ENCODE data around the gene KLRC1. TPM values are rescaled to one million over a fixed set of nuclear protein-coding genes. Genes with fewer than 3 reads are reported as not detected.

Gene KLRC1
- total and polyA plus RNA-seq, 2 of the 8 experiments (the other 6 are each of a cell fraction or from before 2014, with no cell fraction given) = not detected

GRCh38 chr12:10397296-10397695 lies 55.9 kb downstream of the KLRC1 start:
- H4K5ac ChIP-seq (ENCODE audit: insufficient read length, low read depth, low read length) = no peak overlapping the region
- no peak overlapping the region for H2AK5ac ChIP-seq (ENCODE audit: low read depth, low read length)
- no peak overlapping the region for H3K9ac ChIP-seq (replicated peaks in 1 of 4; ENCODE audit: extremely low read depth in 1 of 4, low read depth in 3 of 4, low read length in 3 of 4)
- WGBS, 2 experiments (ENCODE audit: extremely low coverage in 1 of 2, insufficient coverage in 1 of 2, insufficient read length in 1 of 2, insufficient replicate concordance in 2 of 2, low coverage in 1 of 2, low lambda C conversion rate in 2 of 2, missing lambda C conversion rate in 1 of 2) = 90% methylated on average over 2 of the region's 2 CpGs; no CpG with 5 or more reads in 1 of the 2 experiments
- no peak overlapping the region for H4K8ac ChIP-seq (ENCODE audit: extremely low read depth, insufficient read depth, low read length)
- H4K91ac ChIP-seq (replicated peaks; ENCODE audit: insufficient read length, low read length) = no peak overlapping the region
- H3K23me2 ChIP-seq (ENCODE audit: low read depth, low read length) = no peaks in the 10 kb centered on the region
- H3K4me1 ChIP-seq (replicated peaks in 1 of 4; ENCODE audit: control insufficient read depth in 3 of 4, insufficient read depth in 4 of 4, low read length in 3 of 4) = no peaks in the 10 kb centered on the region
- peaks cover 0 to 1% (median 0%) of the 10 kb centered on the region in 4 experiments; a peak in 1 of 7 replicates for H3K27me3 ChIP-seq (replicated peaks in 1 of 4; ENCODE audit: control insufficient read depth in 3 of 4, extremely low read depth in 1 of 4, insufficient read depth in 3 of 4, low read length in 3 of 4)
- H3K79me2 ChIP-seq (ENCODE audit: control insufficient read depth in 1 of 2, insufficient read depth in 2 of 2, low read length in 2 of 2) = no peaks in the 10 kb centered on the region
- H2BK15ac ChIP-seq (ENCODE audit: low read length) = no peak overlapping the region
- H3K23ac ChIP-seq (ENCODE audit: insufficient read length) = no peak overlapping the region
- no peaks in the 10 kb centered on the region for H3K9me3 ChIP-seq (ENCODE audit: insufficient read depth in 2 of 2, low read depth in 1 of 2, low read length in 1 of 2)
- no peaks in the 10 kb centered on the region for H4K20me1 ChIP-seq (replicated peaks in 1 of 2; ENCODE audit: control insufficient read depth in 1 of 2, insufficient read depth in 2 of 2, low read length in 2 of 2)
- H3K36me3 ChIP-seq (ENCODE audit: control insufficient read depth in 2 of 4, insufficient read depth in 4 of 4, low read length in 3 of 4) = no peaks in the 10 kb centered on the region
- H2BK120ac ChIP-seq (replicated peaks; ENCODE audit: low read depth, low read length) = no peak overlapping the region
- no peaks in the 10 kb centered on the region for H3K79me1 ChIP-seq (ENCODE audit: low read depth, low read length)
- H2BK5ac ChIP-seq (ENCODE audit: low read depth, low read length) = no peak overlapping the region
- no peak overlapping the region; the same call in 1 of the 2 replicates for H2AFZ ChIP-seq (ENCODE audit: low read length)
- no peak for FAIRE-seq
- no peak overlapping the region for H3K14ac ChIP-seq (ENCODE audit: insufficient read length)
- CTCF ChIA-PET (ENCODE audit: partially characterized antibody) = interaction anchor here (0.8 kb wide), 1 partner anchor 11 kb away, joined by 3 read pairs; no protein-coding TSS in a partner anchor
- H3K4me3 ChIP-seq (ENCODE audit: extremely low read depth in 1 of 4, insufficient read depth in 2 of 4, low read depth in 3 of 4, low read length in 4 of 4) = no peak overlapping the region
- H2BK12ac ChIP-seq (ENCODE audit: low read depth, low read length) = no peak overlapping the region
- no peak overlapping the region for H3K4ac ChIP-seq (replicated peaks; ENCODE audit: insufficient read length, low read depth, low read length)
- H2BK20ac ChIP-seq (ENCODE audit: low read length) = no peak overlapping the region
- TF ChIP-seq RAD21 (IDR thresholded peaks at IDR 0.05 in 1 of 2, conservative IDR thresholded peaks at IDR 0.05 in 1 of 2; ENCODE audit: low read depth in 2 of 2, low read length in 2 of 2) = no peak
- TF ChIP-seq TCF12 (IDR thresholded peaks at IDR 0.05; ENCODE audit: low read depth, low read length) = no peak
- no peak for TF ChIP-seq SP1 (IDR thresholded peaks at IDR 0.05; ENCODE audit: low read depth, low read length)
- no peak for TF ChIP-seq BCL11A (IDR thresholded peaks at IDR 0.05; ENCODE audit: low read depth in 2 of 2, low read length in 2 of 2)
- TF ChIP-seq MAX (IDR thresholded peaks at IDR 0.05) = no peak
- no peak for TF ChIP-seq TBP (IDR thresholded peaks at IDR 0.05; ENCODE audit: low read depth, low read length)
- TF ChIP-seq JUN (IDR thresholded peaks at IDR 0.05; ENCODE audit: low read depth, low read length) = no peak
- TF ChIP-seq CTCF (IDR thresholded peaks at IDR 0.05; ENCODE audit: control extremely low read depth in 1 of 3, insufficient read depth in 1 of 3, low read depth in 1 of 3, low read length in 3 of 3) = no peak
- no peak for TF ChIP-seq SIN3A (conservative IDR thresholded peaks at IDR 0.05 in 1 of 2, IDR thresholded peaks at IDR 0.05 in 1 of 2; ENCODE audit: low read depth in 1 of 2, low read length in 2 of 2)
- TF ChIP-seq PHF8 (conservative IDR thresholded peaks at IDR 0.05; ENCODE audit: low read depth, low read length) = no peak
- POLR2A ChIA-PET (ENCODE audit: partially characterized antibody) = no interaction called here
- no peak overlapping the region for H3K27ac ChIP-seq (ENCODE audit: low read depth, low read length)
- no peak overlapping the region for H3K56ac ChIP-seq (replicated peaks; ENCODE audit: insufficient read length, low read depth, low read length)
- no peak for DNase-seq (ENCODE audit: low read depth in 1 of 2, low spot score in 2 of 2)
- H3K18ac ChIP-seq (ENCODE audit: extremely low read depth, low read length) = no peak overlapping the region
- no peak overlapping the region for H3K4me2 ChIP-seq (ENCODE audit: insufficient read depth in 1 of 2, low read depth in 2 of 2, low read length in 2 of 2)
